ENCODE measurements around the gene FAM83F. TPM values are rescaled to one million over a fixed set of nuclear protein-coding genes. Genes with fewer than 3 reads are reported as not detected.

FAM83F gene
- total and polyA plus RNA-seq, 2 donors (not counting 1 experiment from before 2014, with no cell fraction given) = not detected

DNA sequence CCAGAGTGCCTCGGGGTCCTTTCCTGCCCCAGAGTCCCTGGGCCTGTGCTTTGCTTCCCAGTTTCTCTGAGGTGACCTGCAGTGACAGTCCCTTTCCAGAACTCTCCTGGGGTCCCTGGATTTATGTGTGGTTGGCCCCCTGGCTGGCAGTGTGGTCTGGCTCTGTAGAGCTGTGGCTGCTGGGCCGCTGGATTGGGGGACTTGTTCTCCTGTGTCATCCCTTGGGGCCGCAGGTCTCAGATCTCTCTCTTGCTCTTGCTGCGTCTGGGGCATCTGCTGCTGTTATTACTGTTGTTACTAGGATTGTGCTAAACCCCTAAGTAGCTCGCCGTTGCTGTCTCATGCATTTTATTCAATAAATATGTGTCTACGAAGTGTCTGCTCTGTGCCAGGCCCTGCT, 31.9 kb downstream of the FAM83F start:
- Histone ChIP-seq H2AFZ (ENCODE audit: low read length) (no peak overlapping the region), H3K79me2 (ENCODE audit: control insufficient read depth, insufficient read depth, low read length) (no peaks in the 10 kb centered on the region), H4K20me1 (ENCODE audit: control insufficient read depth, extremely low read depth, insufficient read depth, low read length) (no peaks in the 10 kb centered on the region), H3K9me3 (ENCODE audit: control insufficient read depth, insufficient read depth, low read depth, low read length) (no peaks in the 10 kb centered on the region), H3K27ac (ENCODE audit: insufficient read depth, low read length) (no peak overlapping the region), H3K4me1 (ENCODE audit: control insufficient read depth, extremely low read depth, insufficient read depth, low read length) (no peaks in the 10 kb centered on the region), H3K36me3 (ENCODE audit: control insufficient read depth, insufficient read depth, low read length) (no peaks in the 10 kb centered on the region), H3K4me3 (replicated peaks in 1 of 4; ENCODE audit: control extremely low read depth in 1 of 4, insufficient read depth in 1 of 4, low read depth in 3 of 4, low read length in 4 of 4) (no peak overlapping the region), H3K4me2 (ENCODE audit: extremely low read depth, insufficient read depth, low read length) (no peak overlapping the region), H3K9ac (ENCODE audit: insufficient read depth, low read length) (no peak overlapping the region), H3K27me3 (ENCODE audit: control insufficient read depth, insufficient read depth, low read length) (peaks cover 8% of the 10 kb centered on the region)
- DNase-seq (ENCODE audit: low read depth in 2 of 2) = no peak
- no peak for TF ChIP-seq EZH2 (IDR thresholded peaks at IDR 0.05; ENCODE audit: low read length, missing control alignments)
- TF ChIP-seq, protein P1, sequence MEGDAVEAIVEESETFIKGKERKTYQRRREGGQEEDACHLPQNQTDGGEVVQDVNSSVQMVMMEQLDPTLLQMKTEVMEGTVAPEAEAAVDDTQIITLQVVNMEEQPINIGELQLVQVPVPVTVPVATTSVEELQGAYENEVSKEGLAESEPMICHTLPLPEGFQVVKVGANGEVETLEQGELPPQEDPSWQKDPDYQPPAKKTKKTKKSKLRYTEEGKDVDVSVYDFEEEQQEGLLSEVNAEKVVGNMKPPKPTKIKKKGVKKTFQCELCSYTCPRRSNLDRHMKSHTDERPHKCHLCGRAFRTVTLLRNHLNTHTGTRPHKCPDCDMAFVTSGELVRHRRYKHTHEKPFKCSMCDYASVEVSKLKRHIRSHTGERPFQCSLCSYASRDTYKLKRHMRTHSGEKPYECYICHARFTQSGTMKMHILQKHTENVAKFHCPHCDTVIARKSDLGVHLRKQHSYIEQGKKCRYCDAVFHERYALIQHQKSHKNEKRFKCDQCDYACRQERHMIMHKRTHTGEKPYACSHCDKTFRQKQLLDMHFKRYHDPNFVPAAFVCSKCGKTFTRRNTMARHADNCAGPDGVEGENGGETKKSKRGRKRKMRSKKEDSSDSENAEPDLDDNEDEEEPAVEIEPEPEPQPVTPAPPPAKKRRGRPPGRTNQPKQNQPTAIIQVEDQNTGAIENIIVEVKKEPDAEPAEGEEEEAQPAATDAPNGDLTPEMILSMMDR (conservative IDR thresholded peaks at IDR 0.05 in 1 of 2, IDR thresholded peaks at IDR 0.05 in 1 of 2; ENCODE audit: low read depth in 1 of 2, low read length in 2 of 2) = no peak

DNA sequence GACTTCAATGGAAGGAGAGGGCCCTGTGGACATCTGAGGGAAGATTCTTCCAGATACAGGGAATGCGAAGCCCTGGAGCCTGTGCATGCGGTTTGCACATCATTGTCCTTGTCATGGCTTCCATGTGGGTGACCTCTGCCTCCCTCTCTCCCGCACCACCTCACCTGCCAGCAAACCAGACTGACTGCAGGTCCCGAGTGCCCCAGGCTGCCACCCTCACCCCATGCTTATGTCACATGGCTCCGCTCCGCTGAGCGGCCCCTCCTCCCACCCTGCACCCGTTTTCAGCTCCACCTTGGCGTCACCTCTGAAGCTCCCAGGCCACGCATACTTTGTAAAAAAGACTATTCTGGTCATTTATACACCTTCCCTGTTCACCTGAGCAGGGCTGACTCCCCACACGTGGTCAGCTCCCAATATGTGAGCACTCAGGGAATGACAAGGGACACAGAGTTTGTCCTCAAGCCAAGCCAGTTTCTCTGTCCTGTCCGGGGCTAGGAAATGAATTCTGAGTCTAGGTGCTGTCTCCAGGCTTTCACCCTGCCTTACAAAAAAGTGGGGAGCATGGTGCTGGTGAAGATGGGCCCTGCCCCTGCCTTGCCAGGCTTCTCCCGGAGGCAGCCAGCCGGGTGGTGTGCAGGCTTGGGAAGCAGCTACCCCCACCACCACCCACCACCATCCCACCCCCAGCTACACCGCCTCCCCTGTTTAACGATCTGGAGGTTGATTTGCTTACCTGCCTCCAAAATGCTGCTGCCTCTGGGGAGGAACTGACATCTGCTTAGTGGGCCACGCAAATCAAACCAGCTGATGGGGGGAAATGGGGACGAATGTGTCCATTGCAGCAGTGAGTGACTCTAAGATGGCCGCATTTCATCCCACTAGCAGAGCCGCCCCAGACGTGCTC, 32.7 kb downstream of the FAM83F start:
- H3K4me3 ChIP-seq (replicated peaks in 1 of 4; ENCODE audit: control extremely low read depth in 1 of 4, insufficient read depth in 1 of 4, low read depth in 3 of 4, low read length in 4 of 4) = no peak overlapping the region
- H3K36me3 ChIP-seq (ENCODE audit: control insufficient read depth, insufficient read depth, low read length) = no peaks in the 10 kb centered on the region
- H3K79me2 ChIP-seq (ENCODE audit: control insufficient read depth, insufficient read depth, low read length) = no peaks in the 10 kb centered on the region
- DNase-seq (ENCODE audit: low read depth in 2 of 2) = no peak
- H3K9ac ChIP-seq (ENCODE audit: insufficient read depth, low read length) = no peak overlapping the region
- no peak for TF ChIP-seq EZH2 (IDR thresholded peaks at IDR 0.05; ENCODE audit: low read length, missing control alignments)
- TF ChIP-seq, protein P1 (conservative IDR thresholded peaks at IDR 0.05 in 1 of 2, IDR thresholded peaks at IDR 0.05 in 1 of 2; ENCODE audit: low read depth in 1 of 2, low read length in 2 of 2) = no peak
- no peaks in the 10 kb centered on the region for H3K4me1 ChIP-seq (ENCODE audit: control insufficient read depth, extremely low read depth, insufficient read depth, low read length)
- H4K20me1 ChIP-seq (ENCODE audit: control insufficient read depth, extremely low read depth, insufficient read depth, low read length) = no peaks in the 10 kb centered on the region
- peaks cover 8% of the 10 kb centered on the region for H3K27me3 ChIP-seq (ENCODE audit: control insufficient read depth, insufficient read depth, low read length)
- no peaks in the 10 kb centered on the region for H3K9me3 ChIP-seq (ENCODE audit: control insufficient read depth, insufficient read depth, low read depth, low read length)
- H3K27ac ChIP-seq (ENCODE audit: insufficient read depth, low read length) = no peak overlapping the region
- no peak overlapping the region for H2AFZ ChIP-seq (ENCODE audit: low read length)
- H3K4me2 ChIP-seq (ENCODE audit: extremely low read depth, insufficient read depth, low read length) = no peak overlapping the region

DNA sequence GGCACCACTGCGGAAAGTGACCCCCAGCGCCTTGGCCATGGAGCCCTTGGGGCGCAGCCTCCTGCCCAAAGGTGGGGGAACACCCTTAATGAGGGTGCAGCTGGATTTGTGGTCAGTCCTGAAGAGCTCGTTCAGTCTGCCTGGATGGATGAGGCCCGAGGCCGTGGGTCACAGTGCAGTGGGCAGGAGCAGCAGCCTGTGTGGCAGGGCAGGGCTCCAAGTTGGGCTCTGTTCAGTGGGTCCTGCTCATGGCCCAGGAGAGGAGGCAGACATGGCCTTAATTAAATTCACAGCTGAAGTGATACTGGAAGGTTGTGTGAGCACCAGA, 33.3 kb downstream of the FAM83F start:
- peaks cover 8% of the 10 kb centered on the region for H3K27me3 ChIP-seq (ENCODE audit: control insufficient read depth, insufficient read depth, low read length)
- H4K20me1 ChIP-seq (ENCODE audit: control insufficient read depth, extremely low read depth, insufficient read depth, low read length) = no peaks in the 10 kb centered on the region
- no peaks in the 10 kb centered on the region for H3K4me1 ChIP-seq (ENCODE audit: control insufficient read depth, extremely low read depth, insufficient read depth, low read length)
- no peak for DNase-seq (ENCODE audit: low read depth in 2 of 2)
- H3K27ac ChIP-seq (ENCODE audit: insufficient read depth, low read length) = no peak overlapping the region
- no peak overlapping the region for H3K4me2 ChIP-seq (ENCODE audit: extremely low read depth, insufficient read depth, low read length)
- no peak overlapping the region for H3K4me3 ChIP-seq (replicated peaks in 1 of 4; ENCODE audit: control extremely low read depth in 1 of 4, insufficient read depth in 1 of 4, low read depth in 3 of 4, low read length in 4 of 4)
- H3K9me3 ChIP-seq (ENCODE audit: control insufficient read depth, insufficient read depth, low read depth, low read length) = no peaks in the 10 kb centered on the region
- TF ChIP-seq, protein P1 (conservative IDR thresholded peaks at IDR 0.05 in 1 of 2, IDR thresholded peaks at IDR 0.05 in 1 of 2; ENCODE audit: low read depth in 1 of 2, low read length in 2 of 2) = no peak
- TF ChIP-seq EZH2 (IDR thresholded peaks at IDR 0.05; ENCODE audit: low read length, missing control alignments) = no peak
- no peak overlapping the region for H3K9ac ChIP-seq (ENCODE audit: insufficient read depth, low read length)
- no peaks in the 10 kb centered on the region for H3K36me3 ChIP-seq (ENCODE audit: control insufficient read depth, insufficient read depth, low read length)
- H3K79me2 ChIP-seq (ENCODE audit: control insufficient read depth, insufficient read depth, low read length) = no peaks in the 10 kb centered on the region
- no peak overlapping the region for H2AFZ ChIP-seq (ENCODE audit: low read length)
